GM18868 (cell line): Measurements from ENCODE around the gene COX7A2.

Experiments used
- ATAC-seq: cut with Tn5 transposase; IDR thresholded peaks from one replicate; pipeline ENCODE4 v1.9.1; 2021; ENCODE audit warnings: mild to moderate bottlenecking, moderate library complexity; ENCODE audit not compliant: unreplicated experiment

Gene COX7A2

GRCh38 chr6:75201901-75202672, 41.5 kb downstream of the COX7A2 start:
- no peak for ATAC-seq

- no peak for ATAC-seq
Observed at GRCh38 chr6:75201021-75201420, 42.6 kb downstream of the COX7A2 start.

GRCh38 chr6:75199889-75200288, 43.7 kb downstream of the COX7A2 start:
- no peak for ATAC-seq

GRCh38 chr6:75196081-75196687, 47.4 kb downstream of the COX7A2 start:
- no peak for ATAC-seq

- no peak for ATAC-seq
Observed at GRCh38 chr6:75188221-75188925, 55.2 kb downstream of the COX7A2 start.
